Spleen (tissue), 7 donors: Measurements from ENCODE around the gene CTNNA2.

Source experiments
- POLR2A ChIP-seq, 3 donors: fragments of 450-650 bp; IDR thresholded peaks; one replicate each; pipeline ENCODE4 v1.5.1; 2017; ENCODE audit warnings: antibody characterized with exemption in 3 of 3, mild to moderate bottlenecking in 1 of 3
- TF ChIP-seq, protein P1 (sequence below), 11 experiments: fragments of 200-600 bp in 7 of 11; fragments of 450-650 bp in 4 of 11; sonication (generic) in 4 of 11; IDR thresholded peaks in 8 of 11; conservative IDR thresholded peaks in 3 of 11; 1 replicate in 7 of 11; 2 replicates in 4 of 11; pipeline versions ENCODE4 v1.4.0 to v1.8.0; 2016 to 2021; ENCODE audit warnings: antibody characterized with exemption in 11 of 11, inconsistent platforms in 4 of 11, mild to moderate bottlenecking in 1 of 11
- donor health status: DM: no; HTN: no; CAD: no; lungs with moderate emphysema.
- donor health status: DM: no; HTN: no; CAD: no.
- donor health status: DM: no; HTN: no; CAD: no.

DNA sequence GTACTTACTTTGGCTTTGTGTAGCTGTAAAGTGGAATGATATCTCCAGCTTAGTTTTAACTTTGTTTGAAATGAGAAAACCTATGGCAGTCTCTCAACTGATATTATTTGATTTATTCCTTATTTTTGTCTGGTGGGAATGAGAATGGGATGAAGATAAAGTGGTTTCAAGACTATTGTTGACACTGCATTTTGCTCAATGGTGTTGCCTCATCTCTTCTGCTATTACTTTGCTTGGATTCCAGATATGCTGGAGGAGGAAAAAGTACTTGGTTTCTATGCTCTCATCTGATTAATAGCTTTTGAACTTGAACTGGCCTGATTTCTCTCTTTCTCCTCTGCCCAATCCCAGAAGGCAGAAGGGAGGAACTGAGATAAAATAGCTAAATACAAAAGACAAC lies 198.2 kb downstream of the CTNNA2 start:
- no peak for TF ChIP-seq POLR2A (IDR thresholded peaks at IDR 0.05)
- TF ChIP-seq, protein P1, sequence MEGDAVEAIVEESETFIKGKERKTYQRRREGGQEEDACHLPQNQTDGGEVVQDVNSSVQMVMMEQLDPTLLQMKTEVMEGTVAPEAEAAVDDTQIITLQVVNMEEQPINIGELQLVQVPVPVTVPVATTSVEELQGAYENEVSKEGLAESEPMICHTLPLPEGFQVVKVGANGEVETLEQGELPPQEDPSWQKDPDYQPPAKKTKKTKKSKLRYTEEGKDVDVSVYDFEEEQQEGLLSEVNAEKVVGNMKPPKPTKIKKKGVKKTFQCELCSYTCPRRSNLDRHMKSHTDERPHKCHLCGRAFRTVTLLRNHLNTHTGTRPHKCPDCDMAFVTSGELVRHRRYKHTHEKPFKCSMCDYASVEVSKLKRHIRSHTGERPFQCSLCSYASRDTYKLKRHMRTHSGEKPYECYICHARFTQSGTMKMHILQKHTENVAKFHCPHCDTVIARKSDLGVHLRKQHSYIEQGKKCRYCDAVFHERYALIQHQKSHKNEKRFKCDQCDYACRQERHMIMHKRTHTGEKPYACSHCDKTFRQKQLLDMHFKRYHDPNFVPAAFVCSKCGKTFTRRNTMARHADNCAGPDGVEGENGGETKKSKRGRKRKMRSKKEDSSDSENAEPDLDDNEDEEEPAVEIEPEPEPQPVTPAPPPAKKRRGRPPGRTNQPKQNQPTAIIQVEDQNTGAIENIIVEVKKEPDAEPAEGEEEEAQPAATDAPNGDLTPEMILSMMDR (IDR thresholded peaks at IDR 0.05 in 8 of 11, conservative IDR thresholded peaks at IDR 0.05 in 3 of 11): no peak
